SK-N-MC (cell line): ENCODE results near the gene HNF4A.

Experiments
- DNase-seq: peaks from one replicate; pipeline ENCODE4 v3.0.0-alpha.2; 2011; ENCODE audit warnings: low read depth, low spot score
- H3K27ac ChIP-seq: fragments of 200-600 bp; sonication (generic); 2 replicates; pipeline ENCODE4 v1.5.1; 2016; ENCODE audit warnings: mixed run types
- H3K36me3 ChIP-seq: fragments of 200-600 bp; sonication (generic); 2 replicates; pipeline ENCODE4 v1.6.1; 2017; ENCODE audit warnings: antibody characterized with exemption, low read length, mixed read lengths; ENCODE audit not compliant: insufficient read depth
- H3K4me3 ChIP-seq: fragments of 200-600 bp; sonication (generic); 2 replicates; pipeline ENCODE4 v1.5.1; 2016
- H3K9ac ChIP-seq: fragments of 200-600 bp; sonication (generic); 2 replicates; pipeline ENCODE4 v1.8.0; 2017; ENCODE audit warnings: mixed run types, mixed read lengths; ENCODE audit not compliant: insufficient read length
- H3K9me3 ChIP-seq: fragments of 200-600 bp; sonication (generic); 2 replicates; pipeline ENCODE4 v1.6.1; 2017; ENCODE audit warnings: low read depth, mild to moderate bottlenecking, antibody characterized with exemption, low read length, moderate library complexity, mixed read lengths
- EZH2 ChIP-seq: fragments of 200-600 bp; sonication (generic); IDR thresholded peaks from one replicate; pipeline ENCODE4 v1.6.1; 2017; ENCODE audit warnings: antibody characterized with exemption
- FOXP2 ChIP-seq: optimal IDR thresholded peaks from 2 replicates; pipeline ENCODE3; 2011; ENCODE audit warnings: mild to moderate bottlenecking, moderate library complexity; ENCODE audit not compliant: insufficient read depth; ENCODE audit errors: extremely low read length, control extremely low read depth
- POLR2AphosphoS5 ChIP-seq: IDR thresholded peaks from 2 replicates; pipeline ENCODE4 v1.6.1; 2012; ENCODE audit warnings: mild to moderate bottlenecking, low read depth, low read length, borderline replicate concordance

The HNF4A gene

GRCh38 chr20:44457016-44457415 lies 101.5 kb downstream of the HNF4A start:
- H3K36me3 ChIP-seq: no peaks in the 10 kb centered on the region
- no peak for DNase-seq
- TF ChIP-seq FOXP2 (no peak), EZH2 (no peak), POLR2AphosphoS5 (no peak)
- no peak overlapping the region for H3K4me3 ChIP-seq
- no peak overlapping the region for H3K27ac ChIP-seq
- H3K9me3 ChIP-seq: no peaks in the 10 kb centered on the region
- no peak overlapping the region for H3K9ac ChIP-seq

GRCh38 chr20:44459271-44459670 lies 103.8 kb downstream of the HNF4A start:
- Histone ChIP-seq H3K36me3 (no peaks in the 10 kb centered on the region), H3K9me3 (no peaks in the 10 kb centered on the region), H3K4me3 (no peak overlapping the region), H3K27ac (no peak overlapping the region), H3K9ac (no peak overlapping the region)
- DNase-seq: no peak
- TF ChIP-seq POLR2AphosphoS5 (no peak), FOXP2 (no peak), EZH2 (no peak)

- Histone ChIP-seq H3K4me3 (no peak overlapping the region), H3K9me3 (no peaks in the 10 kb centered on the region), H3K9ac (no peak overlapping the region), H3K36me3 (no peaks in the 10 kb centered on the region), H3K27ac (no peak overlapping the region)
- TF ChIP-seq POLR2AphosphoS5 (no peak), FOXP2 (no peak), EZH2 (no peak)
- no peak for DNase-seq
These were observed 105.3 kb downstream of the HNF4A start for GRCh38 chr20:44460795-44461141.

- no peak for TF ChIP-seq FOXP2
- H3K36me3 ChIP-seq: no peaks in the 10 kb centered on the region
- no peak for DNase-seq
- H3K9me3 ChIP-seq: no peaks in the 10 kb centered on the region
- no peak overlapping the region for H3K9ac ChIP-seq
- H3K4me3 ChIP-seq: no peak overlapping the region
- no peak overlapping the region for H3K27ac ChIP-seq
These were observed 105.8 kb downstream of the HNF4A start for GRCh38 chr20:44461142-44461802.

GRCh38 chr20:44461803-44462174 lies 106.3 kb downstream of the HNF4A start:
- Histone ChIP-seq H3K36me3 (no peaks in the 10 kb centered on the region), H3K27ac (no peak overlapping the region), H3K9me3 (no peaks in the 10 kb centered on the region), H3K9ac (no peak overlapping the region), H3K4me3 (no peak overlapping the region)
- TF ChIP-seq POLR2AphosphoS5 (no peak), FOXP2 (no peak), EZH2 (no peak)
- no peak for DNase-seq

- TF ChIP-seq POLR2AphosphoS5: no peak
These were observed 108.0 kb downstream of the HNF4A start for GRCh38 chr20:44463466-44463865.

GRCh38 chr20:44464514-44464913 lies 109.0 kb downstream of the HNF4A start:
- H3K36me3 ChIP-seq: no peaks in the 10 kb centered on the region
- DNase-seq: no peak
- no peaks in the 10 kb centered on the region for H3K9me3 ChIP-seq
- no peak overlapping the region for H3K27ac ChIP-seq
- TF ChIP-seq FOXP2: no peak
- TF ChIP-seq POLR2AphosphoS5: no peak
- TF ChIP-seq EZH2: no peak
- H3K9ac ChIP-seq: no peak overlapping the region
- no peak overlapping the region for H3K4me3 ChIP-seq

More at GRCh38 chr20:44463466-44463865, 108.0 kb downstream of the HNF4A start:
- H3K36me3 ChIP-seq: no peaks in the 10 kb centered on the region
- no peak for DNase-seq
- no peaks in the 10 kb centered on the region for H3K9me3 ChIP-seq
- H3K4me3 ChIP-seq: no peak overlapping the region
- no peak overlapping the region for H3K27ac ChIP-seq
- H3K9ac ChIP-seq: no peak overlapping the region

GRCh38 chr20:44465001-44465560 lies 109.6 kb downstream of the HNF4A start:
- Histone ChIP-seq H3K9ac (no peak overlapping the region), H3K36me3 (no peaks in the 10 kb centered on the region), H3K4me3 (no peak overlapping the region), H3K27ac (no peak overlapping the region), H3K9me3 (no peaks in the 10 kb centered on the region)
- no peak for DNase-seq
- no peak for TF ChIP-seq POLR2AphosphoS5
- TF ChIP-seq EZH2: no peak
- TF ChIP-seq FOXP2: no peak

GRCh38 chr20:44467289-44467883 lies 111.9 kb downstream of the HNF4A start:
- Histone ChIP-seq H3K27ac (no peak overlapping the region), H3K36me3 (no peaks in the 10 kb centered on the region), H3K9me3 (no peaks in the 10 kb centered on the region), H3K9ac (no peak overlapping the region), H3K4me3 (no peak overlapping the region)
- TF ChIP-seq FOXP2: no peak
- DNase-seq: no peak
